HG03378 (cell line): ENCODE data around the gene CHRNB4.

Source experiments
- ATAC-seq: cut with Tn5 transposase; IDR thresholded peaks from one replicate; pipeline ENCODE4 v1.9.1; 2021; ENCODE audit warnings: mild to moderate bottlenecking, moderate library complexity; ENCODE audit not compliant: unreplicated experiment

CHRNB4 gene

GRCh38 chr15:78634210-78635145 lies 6.5 kb downstream of the CHRNB4 start:
- no peak for ATAC-seq

- ATAC-seq = no peak
Measured at GRCh38 chr15:78633348-78633747, 7.7 kb downstream of the CHRNB4 start.

- ATAC-seq = no peak
Measured at GRCh38 chr15:78630886-78631633, 9.9 kb downstream of the CHRNB4 start.

GRCh38 chr15:78629716-78630065 lies 11.3 kb downstream of the CHRNB4 start:
- ATAC-seq = no peak

- no peak for ATAC-seq
Measured at GRCh38 chr15:78629031-78629715, 11.8 kb downstream of the CHRNB4 start.

- ATAC-seq = no peak
Measured at GRCh38 chr15:78628227-78628626, 12.8 kb downstream of the CHRNB4 start.

GRCh38 chr15:78627348-78627747 lies 13.7 kb downstream of the CHRNB4 start:
- no peak for ATAC-seq

GRCh38 chr15:78626381-78626995 lies 14.5 kb downstream of the CHRNB4 start:
- ATAC-seq = no peak

GRCh38 chr15:78625606-78626280 lies 15.3 kb downstream of the CHRNB4 start:
- no peak for ATAC-seq

- ATAC-seq = no peak
Measured at GRCh38 chr15:78624651-78625590, 16.1 kb downstream of the CHRNB4 start.

- no peak for ATAC-seq
Measured at GRCh38 chr15:78623786-78624497, 17.1 kb downstream of the CHRNB4 start.

GRCh38 chr15:78621810-78622402 lies 19.1 kb downstream of the CHRNB4 start:
- no peak for ATAC-seq

- no peak for ATAC-seq
Measured at GRCh38 chr15:78620527-78621421, 20.2 kb downstream of the CHRNB4 start, which contains the start of gene CHRNA3. Gene CHRNA3 (minus strand): TSS chr15:78620996. CDS start chr15:78620794, 202 bp downstream.

- no peak for ATAC-seq
Measured at GRCh38 chr15:78620021-78620526, 20.9 kb downstream of the CHRNB4 start.

GRCh38 chr15:78619022-78619950 lies 21.7 kb downstream of the CHRNB4 start:
- no peak for ATAC-seq

- no peak for ATAC-seq
Measured at GRCh38 chr15:78618490-78618934, 22.5 kb downstream of the CHRNB4 start.
